ENCODE measurements around the gene PCSK4. TPM values are rescaled to one million over a fixed set of nuclear protein-coding genes. Genes with fewer than 3 reads are reported as not detected.

The PCSK4 gene
- total RNA-seq, 1 donor from 2014 or later = 4.3 TPM

DNA sequence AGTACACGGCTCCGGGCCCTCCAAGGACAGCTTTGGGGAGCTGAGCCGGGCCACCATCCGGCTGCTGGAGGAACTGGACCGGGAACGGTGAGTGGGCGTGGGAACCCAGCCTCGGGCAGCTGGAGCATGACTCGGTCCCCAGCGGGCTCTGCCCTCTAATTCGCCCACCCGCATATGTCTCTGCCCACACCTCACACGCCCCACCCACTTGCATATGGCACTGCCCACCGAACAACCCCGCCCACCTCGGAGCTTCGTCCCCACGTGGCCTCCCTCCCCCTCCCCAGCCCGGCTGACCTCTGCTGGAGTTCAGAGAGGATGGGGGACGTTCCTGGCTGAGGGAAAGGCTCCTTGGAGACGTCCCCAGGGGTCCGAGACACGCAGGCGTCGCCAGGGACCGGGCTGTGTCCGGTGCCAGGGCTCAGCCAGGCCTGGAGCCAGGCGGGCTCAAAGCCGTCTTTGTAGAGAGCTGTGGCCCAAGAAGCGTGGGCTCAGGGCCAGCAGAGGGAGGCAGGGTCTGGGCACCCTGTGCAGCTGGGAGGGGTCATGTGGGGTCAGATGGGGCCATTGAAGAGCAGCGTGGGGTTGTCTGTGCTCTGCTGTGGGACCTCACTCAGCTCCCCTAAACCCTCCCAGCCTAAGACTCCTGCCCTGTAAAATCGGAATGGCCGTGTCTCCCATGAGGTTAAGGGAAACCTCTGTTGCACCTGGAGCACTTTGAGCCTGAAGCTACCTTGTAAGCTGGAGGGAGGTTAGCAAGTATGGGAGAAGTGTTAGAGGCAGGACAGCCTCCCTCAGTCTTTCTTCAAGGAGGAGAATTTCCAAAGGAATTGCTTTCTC lies 36.4 kb downstream of the PCSK4 start:
- peaks cover 95% of the 10 kb centered on the region for H3K27me3 ChIP-seq
- H3K9me3 ChIP-seq = no peaks in the 10 kb centered on the region
- intact Hi-C loops (cut with DNase I) = no loop called here
- no peak overlapping the region for H3K27ac ChIP-seq
- peaks cover 7% of the 10 kb centered on the region for H3K4me1 ChIP-seq
- no peak for TF ChIP-seq CTCF (IDR thresholded peaks at IDR 0.05)
- no peak for DNase-seq
- no peak for ATAC-seq
- no peak overlapping the region for H3K4me3 ChIP-seq
- no peaks in the 10 kb centered on the region for H3K36me3 ChIP-seq

GRCh38 chr19:1452802-1453524 lies 37.2 kb downstream of the PCSK4 start:
- Histone ChIP-seq H3K27me3 (peaks cover 98% of the 10 kb centered on the region), H3K9me3 (no peaks in the 10 kb centered on the region), H3K27ac (no peak overlapping the region), H3K36me3 (no peaks in the 10 kb centered on the region), H3K4me1 (peaks cover 7% of the 10 kb centered on the region), H3K4me3 (no peak overlapping the region)
- ATAC-seq (no peak), DNase-seq (no peak)
- intact Hi-C loops (cut with DNase I) = no loop called here
- no peak for TF ChIP-seq CTCF (IDR thresholded peaks at IDR 0.05)

- Histone ChIP-seq H3K4me1 (peaks cover 7% of the 10 kb centered on the region), H3K9me3 (no peaks in the 10 kb centered on the region), H3K4me3 (no peak overlapping the region), H3K27me3 (peaks cover 98% of the 10 kb centered on the region), H3K36me3 (no peaks in the 10 kb centered on the region), H3K27ac (no peak overlapping the region)
- TF ChIP-seq CTCF (IDR thresholded peaks at IDR 0.05) = no peak
- DNase-seq (no peak), ATAC-seq (no peak)
- intact Hi-C loops (cut with DNase I) = no loop called here
Observed at GRCh38 chr19:1451916-1452801, 38.0 kb downstream of the PCSK4 start.

GRCh38 chr19:1450735-1451731 lies 39.1 kb downstream of the PCSK4 start:
- Histone ChIP-seq H3K27ac (no peak overlapping the region), H3K9me3 (no peaks in the 10 kb centered on the region), H3K27me3 (peaks cover 98% of the 10 kb centered on the region), H3K4me1 (peaks cover 14% of the 10 kb centered on the region), H3K36me3 (no peaks in the 10 kb centered on the region), H3K4me3 (no peak overlapping the region)
- no peak for DNase-seq
- no peak for TF ChIP-seq CTCF (IDR thresholded peaks at IDR 0.05)
- no peak for ATAC-seq
- intact Hi-C loops (cut with DNase I) = no loop called here

All from upper lobe of right lung (tissue), 1 donor.